ENCODE measurements around the gene WNK4.

WNK4 gene

DNA sequence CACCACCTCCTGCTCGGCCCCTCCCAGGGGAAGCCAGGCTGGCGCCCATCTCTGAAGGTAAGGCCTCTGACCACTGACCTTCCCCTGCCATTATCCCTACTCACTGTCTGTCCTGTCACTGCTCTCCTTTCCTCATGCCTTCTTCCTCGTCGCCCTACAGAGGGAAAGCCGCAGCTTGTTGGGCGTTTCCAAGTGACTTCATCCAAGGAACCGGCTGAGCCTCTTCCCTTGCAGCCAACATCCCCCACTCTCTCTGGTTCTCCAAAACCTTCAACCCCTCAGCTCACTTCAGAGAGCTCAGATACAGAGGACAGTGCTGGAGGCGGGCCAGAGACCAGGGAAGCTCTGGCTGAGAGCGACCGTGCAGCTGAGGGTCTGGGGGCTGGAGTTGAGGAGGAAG lies 15.1 kb downstream of the WNK4 start:
- no peak overlapping the region for H3K4me3 ChIP-seq (ENCODE audit: low read depth, low read length)

DNA sequence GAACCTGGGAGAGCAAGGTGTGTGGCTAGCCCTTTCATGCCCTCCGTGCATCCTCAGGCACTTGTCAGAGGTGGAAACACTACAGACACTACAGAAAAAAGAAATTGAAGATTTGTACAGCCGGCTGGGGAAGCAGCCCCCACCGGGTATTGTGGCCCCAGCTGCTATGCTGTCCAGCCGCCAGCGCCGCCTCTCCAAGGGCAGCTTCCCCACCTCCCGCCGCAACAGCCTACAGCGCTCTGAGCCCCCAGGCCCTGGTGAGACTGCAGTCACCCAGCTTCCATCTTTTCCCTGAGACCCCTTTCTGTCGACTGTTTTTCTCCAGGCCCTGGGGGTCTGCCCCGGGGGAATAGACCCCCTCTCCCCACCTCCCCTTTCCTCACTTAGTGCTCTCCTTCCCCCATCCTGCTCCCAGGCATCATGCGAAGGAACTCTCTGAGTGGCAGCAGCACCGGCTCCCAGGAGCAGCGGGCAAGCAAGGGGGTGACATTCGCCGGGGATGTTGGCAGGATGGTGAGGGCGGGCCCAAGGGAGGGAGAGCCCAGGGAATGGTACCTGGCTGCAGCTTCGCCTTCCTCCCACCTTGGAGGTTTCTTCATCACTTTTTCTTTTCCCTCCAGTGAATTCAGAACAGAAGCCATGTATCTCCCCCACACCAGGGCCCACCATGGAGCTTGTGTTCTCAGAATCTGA lies 15.8 kb downstream of the WNK4 start:
- no peak overlapping the region for H3K4me3 ChIP-seq (ENCODE audit: low read depth, low read length)

DNA sequence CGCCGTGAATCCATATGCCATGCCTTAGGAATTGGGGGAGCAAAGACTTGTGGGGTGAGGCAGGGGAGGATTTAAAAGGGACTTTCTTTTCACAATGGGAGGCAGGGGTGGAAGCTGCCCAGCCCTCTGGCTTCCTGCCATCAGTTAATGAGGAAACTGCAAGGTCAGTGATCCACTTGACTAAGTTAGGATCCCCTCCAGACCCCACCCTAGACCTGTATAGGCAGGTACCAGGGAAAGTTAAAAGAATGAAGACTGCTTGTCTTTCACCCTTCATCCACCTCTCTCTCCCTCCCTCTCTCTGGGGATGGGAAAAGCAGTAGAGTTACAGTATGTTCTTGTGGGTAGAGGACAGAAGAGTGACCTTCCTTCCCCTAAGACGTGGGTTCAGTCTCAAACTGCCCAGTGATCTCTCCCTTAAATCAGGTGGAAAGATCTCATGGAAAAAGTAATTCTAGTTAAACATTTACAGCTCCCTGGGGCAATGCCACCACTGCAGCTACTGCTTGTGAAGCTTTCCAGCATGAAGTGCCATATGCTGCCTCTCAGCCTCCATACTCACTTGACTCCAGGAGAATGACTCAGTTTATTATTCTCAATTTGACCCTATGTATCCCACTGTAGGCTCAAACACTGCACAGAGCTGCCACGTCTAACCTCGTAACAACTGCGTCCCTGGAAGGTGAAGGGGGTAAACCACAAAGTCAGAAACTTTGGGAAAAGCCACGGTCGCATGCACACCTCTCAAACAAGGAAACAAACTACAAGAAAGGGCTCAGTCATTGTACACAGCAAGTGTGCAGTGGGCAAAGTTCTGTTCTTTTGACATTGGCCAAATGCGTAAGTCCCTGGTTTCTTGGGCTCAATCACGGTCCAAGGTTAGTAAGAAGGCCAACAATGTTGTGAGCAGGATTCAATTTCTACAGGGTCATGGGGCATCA lies 16.9 kb downstream of the WNK4 start:
- peak overlapping the region; percentile 98 for H3K4me3 ChIP-seq (ENCODE audit: low read depth, low read length)

DNA sequence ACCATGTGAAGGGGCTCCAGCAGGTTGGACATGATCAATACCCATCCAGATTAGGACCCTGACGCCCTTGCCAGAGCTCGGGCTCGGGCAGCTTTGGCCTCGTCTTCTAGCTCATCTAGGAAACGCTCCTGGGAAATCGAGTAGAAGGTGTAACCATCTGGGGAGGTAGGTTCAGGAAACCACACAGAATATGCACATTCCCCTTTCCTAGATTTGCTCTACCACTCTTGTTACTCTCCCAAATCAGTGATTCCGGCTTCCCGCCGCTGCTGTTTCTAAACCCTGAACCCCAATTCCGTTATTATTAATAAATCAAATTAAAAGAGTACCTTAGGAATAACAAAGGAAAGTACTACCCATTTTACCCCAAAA lies 17.6 kb downstream of the WNK4 start:
- H3K4me3 ChIP-seq (ENCODE audit: low read depth, low read length) = peak overlapping the region; percentile 98

DNA sequence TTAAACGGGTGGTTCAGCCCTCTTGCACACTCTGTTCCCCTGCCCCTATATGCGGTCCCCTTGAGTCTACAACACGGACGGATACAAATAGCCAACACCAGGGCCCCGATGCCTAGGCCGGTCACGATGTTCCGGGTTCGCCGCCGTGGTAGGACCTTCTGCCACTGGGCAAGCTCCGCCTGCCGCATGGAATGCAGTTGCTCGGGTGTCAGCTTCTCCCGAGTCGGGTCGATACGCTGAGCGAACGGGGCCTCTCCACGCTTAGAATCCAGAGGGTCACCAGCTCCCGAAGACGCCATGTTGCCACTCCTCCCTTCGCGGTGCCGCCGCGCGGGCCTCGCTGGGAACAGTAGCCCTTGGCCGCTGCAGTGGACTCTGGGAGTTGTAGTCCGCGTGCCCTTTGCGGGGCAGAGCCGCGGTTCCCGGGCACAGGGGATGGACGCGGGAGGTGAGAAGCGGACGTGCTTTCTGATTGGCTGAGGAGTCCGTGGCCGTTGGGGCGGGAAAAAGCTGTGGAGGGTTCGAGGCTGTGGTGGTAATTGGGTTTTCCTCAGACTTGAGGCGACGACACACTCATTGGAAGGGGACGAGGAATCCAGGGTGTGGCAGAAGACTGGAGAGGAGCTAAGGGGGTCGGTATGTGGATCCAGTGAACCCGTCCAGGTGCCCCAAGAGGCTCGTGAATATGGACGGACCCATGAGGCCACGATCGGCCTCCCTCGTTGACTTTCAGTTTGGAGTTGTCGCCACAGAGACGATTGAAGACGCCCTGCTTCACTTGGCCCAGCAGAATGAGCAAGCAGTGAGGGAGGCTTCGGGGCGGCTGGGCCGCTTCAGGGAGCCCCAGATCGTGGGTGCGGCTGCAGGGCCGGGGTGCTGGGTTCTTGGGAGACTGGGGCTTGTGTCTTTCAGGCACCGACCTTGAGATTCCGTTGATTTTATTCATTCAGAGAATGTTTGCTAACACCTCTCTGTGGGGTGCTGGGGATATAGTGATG lies 18.3 kb downstream of the WNK4 start, which contains the start of the genes CNTD1 and COA3:
Gene CNTD1 (plus strand): TSS at position 479 of the 998 bp plus-strand sequence. CDS start 207 bp downstream, at position 686.
Gene COA3 (minus strand): TSS at position 322 of the 998 bp plus-strand sequence. CDS start 23 bp downstream, at position 299.
- H3K4me3 ChIP-seq (ENCODE audit: low read depth, low read length) = peak within 1 kb of the TSS; percentile 98

DNA sequence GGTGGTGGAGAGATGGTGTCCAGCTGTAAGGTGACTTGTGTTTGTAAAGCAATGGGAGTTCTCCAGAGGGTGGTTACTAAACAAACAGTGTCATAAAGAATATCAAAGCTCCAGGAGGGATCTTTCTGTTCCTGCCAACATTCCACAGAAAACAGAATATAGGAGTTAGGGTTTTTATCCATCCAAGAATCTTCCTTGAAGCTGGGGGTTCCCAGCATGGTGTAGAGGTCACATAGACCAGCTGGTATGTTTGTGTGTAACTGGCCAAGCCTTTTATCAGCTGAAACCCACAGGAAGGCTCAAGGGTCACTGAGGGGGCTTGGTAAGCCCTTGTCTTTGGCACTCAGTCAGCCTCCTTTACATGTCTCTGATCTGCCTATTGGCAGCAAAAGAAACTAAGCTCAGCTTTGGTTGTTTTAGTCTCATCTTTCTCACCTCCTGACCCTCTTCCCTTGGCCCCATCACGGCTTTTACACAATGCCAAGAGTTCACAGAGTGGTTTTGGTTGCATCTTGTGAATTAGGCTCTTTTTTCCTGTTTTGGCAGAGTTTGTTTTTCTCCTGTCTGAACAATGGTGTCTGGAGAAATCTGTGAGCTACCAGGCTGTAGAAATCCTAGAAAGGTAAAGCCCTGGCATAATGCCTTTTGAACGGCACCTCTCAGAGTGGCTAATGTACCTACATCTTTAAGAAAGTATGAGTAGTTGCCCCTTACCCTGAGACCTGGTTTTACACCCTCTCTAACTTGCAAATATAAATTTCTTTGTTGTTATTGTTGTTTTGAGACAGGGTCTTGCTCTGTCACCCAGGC lies 22.9 kb downstream of the WNK4 start:
- H3K4me3 ChIP-seq (ENCODE audit: low read depth, low read length) = no peak overlapping the region

DNA sequence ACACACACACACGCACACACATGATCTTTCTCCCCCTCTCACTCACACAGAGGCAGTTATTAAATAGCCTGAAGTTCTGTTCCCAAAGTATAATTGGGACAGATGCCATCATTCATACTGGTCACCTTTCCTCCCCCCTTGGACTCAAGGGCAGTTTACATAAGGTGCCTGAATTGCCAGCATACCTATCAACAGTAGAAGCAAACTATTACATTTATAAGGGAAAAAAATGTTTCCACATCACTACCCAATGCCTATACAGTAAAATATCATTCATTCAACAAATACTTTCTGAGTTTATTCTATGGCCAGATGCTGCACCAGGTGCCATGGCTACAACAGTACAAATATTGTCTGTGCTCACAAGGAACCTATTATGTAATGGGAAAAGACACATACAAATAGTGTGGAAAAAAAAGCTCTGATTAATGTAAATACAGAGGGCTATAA lies 24.5 kb downstream of the WNK4 start:
- no peak overlapping the region for H3K4me3 ChIP-seq (ENCODE audit: low read depth, low read length)

DNA sequence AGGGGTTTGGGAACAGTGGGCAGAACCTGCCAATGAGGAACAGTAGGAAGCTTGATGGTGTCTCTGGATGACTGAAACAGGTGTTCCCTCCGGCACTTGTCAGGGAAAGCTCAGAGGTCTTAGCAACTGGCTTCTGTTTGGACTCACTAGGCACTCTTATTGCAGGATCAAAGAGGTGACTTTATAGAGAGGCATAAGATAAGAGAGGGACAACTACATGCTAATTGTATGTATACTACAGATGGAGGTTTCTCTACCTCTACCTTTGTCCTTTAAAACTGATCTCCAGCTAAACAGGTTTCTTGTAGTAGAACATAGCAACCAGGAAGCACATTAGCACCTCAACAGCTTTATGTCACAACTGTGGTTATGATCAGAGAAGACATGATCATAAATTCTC lies 25.8 kb downstream of the WNK4 start:
- no peak overlapping the region for H3K4me3 ChIP-seq (ENCODE audit: low read depth, low read length)

DNA sequence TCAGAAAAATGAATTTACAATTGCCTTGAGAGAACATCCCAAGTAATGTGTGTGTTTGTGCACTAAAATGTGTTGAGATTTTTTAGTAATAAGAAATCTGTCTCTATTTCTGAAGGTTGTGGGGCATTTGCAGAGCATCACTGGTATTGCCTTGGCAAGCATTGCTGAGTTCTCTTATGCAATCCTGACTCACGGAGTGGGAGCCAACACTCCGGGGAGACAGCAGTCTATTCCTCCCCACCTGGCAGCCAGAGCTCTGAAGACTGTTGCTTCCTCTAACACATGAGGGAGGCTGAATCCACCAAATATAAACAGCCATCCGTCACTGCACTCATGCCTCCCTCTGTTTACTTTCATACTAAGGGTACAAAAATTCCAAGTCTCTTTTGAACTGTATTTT lies 28.8 kb downstream of the WNK4 start:
- no peak overlapping the region for H3K4me3 ChIP-seq (ENCODE audit: low read depth, low read length)

DNA sequence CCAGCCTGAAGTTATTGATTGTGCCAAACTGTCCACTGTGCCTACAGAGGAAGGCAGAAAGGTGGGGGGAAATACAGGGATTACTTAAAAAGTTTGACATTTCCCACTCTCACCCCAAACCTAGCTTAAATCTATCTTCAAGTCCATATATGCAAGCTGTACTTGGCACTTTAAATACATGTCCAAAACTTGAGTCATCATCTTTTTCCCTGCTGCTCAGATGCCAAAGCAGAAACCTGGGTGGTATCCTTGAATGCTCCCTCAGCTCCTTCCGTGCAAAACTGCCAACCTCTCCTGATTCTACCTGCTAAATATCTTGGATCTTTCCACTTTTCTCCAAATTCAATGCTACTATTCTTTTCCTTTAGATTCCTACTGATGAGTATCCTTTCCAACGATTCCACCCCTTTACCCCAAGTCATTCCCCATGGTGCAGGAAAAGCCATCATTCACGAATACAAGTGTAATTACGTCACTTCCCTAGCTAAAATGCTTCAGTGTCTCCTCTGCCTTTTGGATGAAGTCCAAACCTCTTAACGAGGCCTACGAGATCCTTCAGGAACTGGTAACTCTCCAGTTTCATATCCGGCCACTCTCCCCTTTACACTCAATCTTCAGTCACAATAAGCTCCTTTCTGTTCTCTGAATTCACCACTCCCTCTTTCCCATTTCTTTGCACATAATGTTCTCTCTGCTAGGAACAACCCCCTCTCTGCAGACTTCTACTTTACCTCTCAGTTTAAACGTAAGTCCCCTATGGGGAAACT lies 34.4 kb downstream of the WNK4 start:
- H3K4me3 ChIP-seq (ENCODE audit: low read depth, low read length) = no peak overlapping the region

DNA sequence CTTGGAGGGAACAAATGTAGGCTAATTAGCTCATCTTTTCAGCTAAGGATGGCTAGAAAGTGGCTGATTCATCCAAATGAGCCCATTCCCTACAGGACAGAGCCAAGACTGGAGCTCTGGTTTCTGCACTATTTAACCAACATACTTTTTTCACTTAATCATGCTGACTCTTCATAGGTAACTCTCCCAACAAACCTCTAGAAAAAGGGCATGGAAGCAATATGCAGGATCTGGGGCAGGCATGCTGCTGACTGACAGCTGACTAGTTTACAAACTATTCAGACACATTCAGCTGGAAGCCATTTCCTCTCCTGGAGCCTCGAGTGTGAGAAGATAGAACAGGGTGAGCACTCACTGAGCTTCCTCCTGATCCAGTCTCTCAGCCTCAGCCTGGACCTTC lies 37.5 kb downstream of the WNK4 start:
- no peak overlapping the region for H3K4me3 ChIP-seq (ENCODE audit: low read depth, low read length)

DNA sequence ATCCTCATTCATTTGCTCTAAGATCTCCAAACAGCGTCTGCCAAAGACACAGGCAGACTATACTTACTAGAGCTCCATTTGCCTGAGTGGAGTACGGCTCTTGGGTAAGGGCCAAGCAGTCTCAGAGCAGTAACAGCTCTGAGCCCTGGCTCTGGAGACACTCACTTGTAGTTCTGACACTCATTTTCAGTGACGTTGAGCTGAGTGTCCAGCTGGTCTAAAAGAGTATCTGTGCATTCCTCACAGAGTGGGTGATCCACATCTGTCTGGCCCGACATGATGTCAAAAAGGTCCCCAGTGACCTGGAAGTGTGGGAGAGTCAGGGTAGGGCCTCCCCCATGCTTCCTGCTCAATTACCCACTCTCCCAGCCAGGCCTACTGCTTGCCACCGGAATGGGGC lies 38.0 kb downstream of the WNK4 start:
- no peak overlapping the region for H3K4me3 ChIP-seq (ENCODE audit: low read depth, low read length)

DNA sequence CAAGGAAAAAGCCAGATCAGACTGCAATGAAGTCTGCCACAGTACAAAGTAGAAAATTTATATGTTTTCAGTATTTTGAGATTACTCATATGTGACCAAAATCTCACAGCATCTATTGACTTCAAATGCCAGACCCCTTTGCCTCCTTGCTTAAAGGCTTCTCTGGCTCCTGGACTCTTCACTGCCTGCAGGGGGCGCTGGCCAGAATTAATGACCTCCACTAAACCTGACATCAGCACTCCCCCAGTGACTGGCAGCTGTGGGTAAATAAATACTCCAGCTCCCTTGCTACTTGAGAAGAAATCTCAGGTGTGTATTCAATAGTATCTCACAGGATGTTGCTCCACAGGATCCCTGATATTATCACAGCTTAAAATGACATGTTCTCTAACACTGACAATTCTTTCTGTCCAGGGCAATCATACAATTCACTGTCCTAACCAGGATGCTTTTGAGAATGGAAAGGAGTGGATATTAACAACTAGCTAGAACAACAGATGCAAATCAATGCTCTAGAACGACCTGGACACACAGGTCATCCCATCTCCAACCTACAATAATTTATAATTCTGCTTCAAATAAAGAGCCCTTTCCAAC lies 39.6 kb downstream of the WNK4 start:
- H3K4me3 ChIP-seq (ENCODE audit: low read depth, low read length) = no peak overlapping the region

DNA sequence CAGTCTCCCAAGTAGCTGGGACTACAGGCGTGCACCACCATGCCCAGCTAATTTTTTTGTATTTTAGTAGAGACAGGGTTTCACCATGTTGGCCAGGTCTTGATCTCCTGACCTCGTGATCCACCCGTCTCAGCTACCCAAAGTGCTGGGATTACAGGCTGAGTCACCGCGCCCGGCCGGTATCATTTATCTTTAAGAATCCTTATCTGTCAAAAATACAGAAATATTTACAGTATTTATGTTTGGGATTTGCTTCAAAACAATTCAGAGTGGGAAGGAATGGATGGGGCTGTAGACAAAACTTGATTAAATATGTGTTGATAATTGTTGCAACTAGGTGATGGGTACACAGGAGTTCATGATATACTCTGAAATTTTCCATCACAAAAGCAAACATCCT lies 40.8 kb downstream of the WNK4 start:
- H3K4me3 ChIP-seq (ENCODE audit: low read depth, low read length) = no peak overlapping the region

DNA sequence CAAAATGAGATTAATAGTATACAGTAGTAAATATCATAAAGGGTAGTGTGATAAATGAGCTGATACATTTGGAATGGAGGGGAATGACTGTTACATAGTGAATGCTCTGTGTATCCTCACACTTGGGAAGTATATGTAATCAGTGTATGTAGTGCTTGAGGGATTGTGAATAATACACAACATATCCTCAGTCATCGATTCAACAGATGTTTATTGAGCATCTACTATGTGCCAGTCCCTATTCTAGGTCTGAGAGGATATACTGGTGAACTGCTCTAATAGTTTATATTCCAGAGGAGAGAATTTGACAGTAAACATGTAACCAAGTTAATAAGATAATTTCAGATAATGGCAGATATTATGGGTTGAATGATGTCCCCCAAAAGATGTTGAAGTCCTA lies 47.1 kb downstream of the WNK4 start:
- H3K4me3 ChIP-seq (ENCODE audit: low read depth, low read length) = no peak overlapping the region

DNA sequence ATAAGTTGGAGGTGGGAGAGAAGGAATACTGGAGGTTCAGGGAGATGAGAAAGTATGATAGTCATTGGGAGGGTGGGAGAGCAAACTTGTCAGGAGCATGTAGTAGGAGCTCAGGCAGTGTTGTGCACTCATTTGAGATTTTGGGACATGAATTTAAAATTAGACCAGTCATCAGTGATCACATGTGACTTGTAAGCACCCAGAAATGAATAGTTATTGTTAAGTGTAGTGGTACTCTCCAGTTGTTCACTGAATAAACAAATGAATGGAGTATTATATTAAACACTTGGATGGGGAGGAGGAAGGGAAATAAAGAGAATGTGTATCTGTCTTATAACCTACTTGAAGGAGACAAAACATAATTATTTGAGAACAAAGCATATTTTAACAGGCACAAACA lies 50.6 kb downstream of the WNK4 start:
- H3K4me3 ChIP-seq (ENCODE audit: low read depth, low read length) = no peak overlapping the region

DNA sequence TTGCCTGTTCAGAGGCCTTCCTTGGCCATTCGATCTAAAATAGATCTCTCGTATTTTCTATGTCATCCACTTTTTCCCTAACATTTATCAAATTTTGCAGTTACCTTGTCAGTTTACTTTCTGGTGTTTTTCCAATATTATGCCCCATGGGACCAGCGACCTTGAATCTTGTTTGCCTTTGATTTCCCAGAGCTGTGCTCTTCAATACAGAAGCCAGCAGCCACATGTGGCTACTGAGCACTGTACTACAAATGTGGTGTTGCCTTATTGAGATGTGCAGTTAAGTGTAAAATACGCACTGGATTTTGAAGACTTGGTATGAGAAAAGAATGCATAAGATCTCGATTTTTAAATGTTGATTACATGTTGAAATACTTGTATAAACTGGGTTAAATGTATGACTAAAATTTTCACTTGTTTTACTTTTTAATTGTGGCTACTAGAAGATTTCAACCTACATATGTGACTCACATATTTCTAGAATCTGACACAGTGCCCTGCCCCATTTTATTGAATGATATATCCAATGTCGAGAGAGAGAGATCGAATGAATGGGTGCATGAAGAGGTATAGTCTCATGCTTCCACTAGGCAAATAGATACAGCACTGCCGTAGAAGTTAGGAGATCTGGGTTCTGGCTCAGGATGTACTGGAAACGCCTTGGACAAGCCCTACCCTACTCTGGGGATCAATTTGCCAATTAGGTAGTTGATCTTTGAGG lies 52.0 kb downstream of the WNK4 start:
- H3K4me3 ChIP-seq (ENCODE audit: low read depth, low read length) = peak overlapping the region; percentile 98

Measured in iPS-11a (cell line).